G401 (cell line): Measurements from ENCODE around the gene PRKCH. TPM values are rescaled to one million over a fixed set of nuclear protein-coding genes. Genes with fewer than 3 reads are reported as not detected.

Experiments
- DNase-seq: peaks from one replicate; pipeline ENCODE4 v3.0.0-alpha.2; 2015; ENCODE audit warnings: low spot score
- in situ Hi-C: cut with HindIII; loops from 2 replicates; pipeline ENCODE4 v1.10.0; 2016; ENCODE audit warnings: low sequenced_read_pairs, mixed read lengths
- total RNA-seq: library from RNA; depleted of rRNA; stranded (reverse); fragments of >200 nt; shearing (Covaris generic); gene quantifications from 2 replicates; pipeline ENCODE4 v1.2.3, GENCODE V29; 2014

PRKCH gene
- total RNA-seq, 1 experiment from 2014 or later: not detected

DNA sequence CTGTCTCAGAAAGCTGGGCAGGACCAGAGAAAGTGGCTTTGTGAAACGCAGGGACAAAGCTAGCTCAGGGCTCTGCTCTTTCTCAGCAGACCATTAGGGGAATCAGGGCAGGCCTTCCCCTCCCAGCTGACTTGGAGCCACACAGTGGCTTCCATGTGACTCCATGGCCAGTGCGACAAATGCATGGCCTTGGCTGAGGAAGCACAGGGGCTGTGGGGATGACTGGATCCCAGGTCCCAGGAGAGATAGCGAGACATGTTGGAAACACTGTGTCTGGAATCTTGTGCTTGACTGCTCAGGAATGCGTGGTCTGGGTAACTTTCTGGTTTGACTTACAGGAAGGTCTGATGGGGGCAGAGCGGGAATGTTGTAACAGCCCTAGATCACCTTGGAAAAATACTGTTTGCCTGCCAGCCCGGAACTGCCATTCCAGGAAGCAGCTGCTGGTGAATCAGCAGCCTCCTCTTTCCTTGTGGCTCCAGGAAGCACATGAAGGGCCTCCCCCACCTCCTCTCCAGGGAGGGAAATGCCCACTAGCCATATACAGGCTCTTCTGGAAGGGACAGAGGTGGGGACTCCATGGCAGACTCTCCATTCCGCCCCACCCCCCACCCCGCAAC, 240.4 kb downstream of the PRKCH start:
- in situ Hi-C loops: no loop called here
- no peak for DNase-seq

DNA sequence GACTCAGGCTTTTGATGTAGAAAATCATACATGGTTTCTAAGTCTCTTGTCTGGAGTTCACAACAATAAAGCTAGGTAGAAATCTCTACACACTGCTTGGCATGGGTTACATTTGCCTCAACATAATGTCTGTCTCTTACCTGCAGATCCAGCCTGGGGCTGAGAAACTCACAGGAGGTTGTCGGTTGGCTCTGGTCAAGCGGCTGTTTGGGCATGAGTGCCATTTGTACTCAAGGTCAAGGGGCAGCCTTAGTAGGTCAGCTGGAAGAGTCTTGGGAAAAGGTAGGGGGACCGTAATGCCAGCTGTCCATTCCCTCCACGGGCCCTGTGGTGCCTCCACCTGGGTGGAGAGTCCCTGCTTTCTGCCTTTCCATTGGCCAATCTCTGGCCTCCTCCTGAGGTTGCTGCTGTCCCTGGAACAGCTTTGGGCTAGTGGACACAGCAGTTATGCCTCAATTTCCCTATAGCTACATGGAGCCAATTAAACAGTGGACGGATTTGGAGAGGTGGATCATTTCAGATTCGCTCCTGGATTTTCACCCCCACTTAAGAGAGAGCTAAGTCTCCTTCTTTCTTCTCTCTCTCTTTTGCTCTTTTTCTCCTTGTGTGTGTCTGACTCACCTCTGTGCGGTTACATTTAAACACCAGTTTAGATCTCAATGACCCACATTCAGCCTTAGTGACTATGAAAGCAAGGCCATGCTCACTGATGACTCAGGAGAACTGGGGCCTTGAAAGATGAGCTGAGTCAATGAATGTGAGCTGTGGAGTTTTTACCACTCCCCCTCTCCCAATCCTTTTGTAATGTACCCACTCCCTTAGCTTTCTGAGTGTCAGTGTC, 241.2 kb downstream of the PRKCH start:
- in situ Hi-C loops: no loop called here
- no peak for DNase-seq

DNA sequence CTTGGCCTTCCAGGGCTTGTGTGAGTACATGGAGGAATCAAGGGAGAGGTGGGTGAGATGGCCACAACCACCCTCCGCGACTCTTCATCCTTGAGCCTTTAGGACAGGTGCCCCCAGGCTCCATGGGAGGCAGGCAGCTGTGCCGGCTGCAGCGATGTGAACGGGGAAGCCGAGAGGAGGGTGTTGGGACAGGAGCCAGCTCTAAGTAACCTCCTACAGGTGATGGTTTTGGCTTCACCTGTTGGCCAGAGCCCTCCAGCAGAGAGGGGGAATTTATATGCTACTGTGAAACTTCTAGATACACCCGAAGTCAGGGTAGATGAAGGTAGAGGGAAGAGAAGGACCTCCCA, 241.8 kb downstream of the PRKCH start:
- in situ Hi-C loops: no loop called here
- DNase-seq: no peak

DNA sequence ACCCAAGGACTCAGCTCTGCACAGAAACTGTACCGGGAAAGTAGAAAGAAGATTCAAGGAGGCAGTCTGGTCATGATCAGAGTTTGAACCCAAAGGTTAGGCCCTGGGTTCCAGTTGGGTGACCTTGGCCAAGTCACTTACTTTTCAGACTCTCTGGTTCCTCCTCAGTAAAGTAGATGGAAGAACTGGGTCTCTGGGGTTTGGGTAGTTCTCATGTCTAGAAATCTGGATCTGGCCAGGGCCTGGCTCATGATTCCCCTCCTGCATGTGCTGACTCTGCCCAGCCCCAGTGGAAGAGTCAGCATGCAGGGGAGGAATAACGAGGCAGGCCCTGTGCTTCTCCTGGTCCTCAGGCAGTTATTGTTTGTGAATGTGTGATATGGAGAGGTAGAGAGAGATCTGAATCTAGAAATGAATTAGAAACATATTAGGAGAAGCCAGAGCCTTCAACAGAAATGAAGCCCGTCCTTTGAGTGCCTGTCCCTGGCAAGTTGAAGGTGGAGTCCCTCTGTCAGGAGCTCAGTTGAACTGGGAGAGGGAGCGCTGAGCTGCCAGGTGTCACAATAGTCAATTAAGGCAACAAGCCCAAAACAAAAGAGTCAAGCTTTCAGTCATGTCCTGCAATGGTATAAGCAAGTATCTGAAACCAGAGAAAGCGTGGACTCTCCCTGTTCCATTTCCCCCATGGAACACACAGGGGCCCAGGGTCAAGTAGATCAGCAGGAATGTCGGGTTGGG, 242.7 kb downstream of the PRKCH start:
- in situ Hi-C loops: no loop called here
- no peak for DNase-seq

DNA sequence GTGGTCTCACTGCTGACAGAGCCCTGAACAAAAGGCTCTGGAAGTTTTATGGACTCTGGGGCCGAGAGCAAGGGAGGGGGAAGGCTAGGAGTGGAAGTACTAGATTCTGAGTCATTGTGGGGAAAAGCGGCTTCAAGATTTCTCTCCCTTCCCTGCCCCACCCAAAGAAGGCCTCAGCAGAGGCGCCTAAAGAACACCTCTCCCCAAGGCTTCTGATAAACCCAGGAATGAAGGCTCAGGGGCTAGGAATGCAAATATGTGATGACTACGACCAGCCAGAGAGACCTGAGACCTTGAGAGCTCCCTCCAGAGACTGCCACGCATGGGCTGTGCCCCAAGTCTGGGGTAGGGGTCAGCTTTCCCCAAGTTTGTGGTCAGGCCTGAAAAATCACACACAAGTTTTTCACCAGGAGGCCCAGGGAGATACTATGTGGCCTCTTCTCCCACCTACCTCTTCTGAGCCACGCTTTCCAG, 243.3 kb downstream of the PRKCH start:
- in situ Hi-C loops: no loop called here

DNA sequence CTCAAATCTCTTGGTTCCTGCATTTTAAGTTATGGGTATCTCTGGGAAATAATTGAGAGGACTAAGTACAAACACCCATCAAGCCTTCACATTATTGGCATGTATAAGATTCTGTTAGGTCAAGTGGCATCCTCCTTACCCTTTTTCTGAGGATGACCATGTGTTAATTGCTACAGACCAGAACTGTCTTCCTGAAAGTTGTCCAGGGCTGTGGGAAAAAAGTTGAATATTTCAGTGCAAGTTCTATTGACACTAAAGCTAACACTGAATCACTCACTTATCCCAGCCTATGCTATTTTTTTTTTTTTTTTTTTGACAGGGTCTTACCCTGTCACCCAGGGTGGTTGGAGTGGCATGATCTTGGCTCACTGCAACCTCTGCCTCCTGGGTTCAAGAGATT, 243.8 kb downstream of the PRKCH start:
- in situ Hi-C loops: no loop called here
- DNase-seq: no peak

More for the DNA sequence above, 243.3 kb downstream of the PRKCH start:
- DNase-seq: no peak

DNA sequence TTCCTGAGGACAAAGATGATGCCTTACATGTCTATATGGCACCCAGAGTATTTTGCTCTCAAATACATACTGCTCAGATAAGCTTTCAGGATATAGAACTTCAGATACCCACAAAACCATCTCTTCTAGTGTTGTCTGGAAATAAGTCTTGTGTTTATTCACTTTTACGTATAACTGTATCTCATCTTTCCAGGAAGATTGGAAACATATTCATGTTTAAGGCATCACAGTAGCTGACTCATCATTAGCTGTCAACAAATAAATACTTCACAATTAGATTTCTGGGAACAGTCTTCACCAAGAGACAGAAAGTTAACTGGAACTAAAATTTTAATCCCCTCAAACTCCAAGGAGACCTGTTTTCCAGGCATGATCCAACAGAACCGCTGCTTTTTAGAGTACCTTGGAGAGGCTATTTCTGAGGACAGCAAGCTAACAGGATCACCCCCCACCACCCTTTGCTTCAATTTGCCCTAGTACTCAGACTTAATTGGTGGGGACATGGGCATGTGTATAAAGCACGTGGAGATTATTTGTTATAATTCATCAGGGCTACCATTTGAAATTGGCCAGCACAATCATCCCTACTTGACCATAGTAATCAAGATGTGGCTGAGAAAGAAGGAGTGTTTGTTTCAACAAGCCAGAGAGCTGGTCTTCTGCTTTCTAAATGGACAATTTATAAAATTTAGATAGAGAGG, 244.6 kb downstream of the PRKCH start:
- no peak for DNase-seq
- in situ Hi-C loops: no loop called here

DNA sequence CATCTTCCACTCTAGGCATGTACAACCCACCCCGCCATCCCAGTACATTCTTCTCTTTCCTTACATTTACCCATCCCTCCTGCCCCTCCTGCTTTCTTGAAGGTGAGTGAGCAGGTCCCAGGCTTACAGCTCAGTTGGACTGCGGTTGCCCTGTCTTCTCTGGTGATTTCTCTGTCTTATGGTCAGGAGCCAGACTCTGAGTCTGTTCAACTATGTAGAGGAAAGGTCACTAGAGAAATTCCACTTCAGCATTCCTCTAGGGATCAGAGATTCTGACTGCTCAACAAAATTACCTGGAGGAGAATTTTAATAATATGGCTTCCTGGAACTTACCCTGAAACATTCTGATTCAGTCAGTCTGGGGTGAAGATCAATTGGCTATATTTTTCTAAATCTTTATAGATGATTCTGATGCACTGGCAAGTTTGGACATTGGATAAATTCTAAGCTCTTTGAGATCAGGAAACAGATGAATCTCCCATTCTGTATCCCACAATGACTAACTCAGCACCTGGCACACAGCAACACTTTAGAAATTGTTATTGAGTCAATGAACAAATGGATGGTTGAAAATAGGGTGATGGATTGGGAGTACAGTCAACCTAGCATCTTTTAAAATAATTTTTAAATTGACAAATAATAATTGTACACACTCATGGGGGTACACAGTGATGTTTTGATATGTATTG, 245.3 kb downstream of the PRKCH start:
- no peak for DNase-seq
- in situ Hi-C loops: no loop called here

DNA sequence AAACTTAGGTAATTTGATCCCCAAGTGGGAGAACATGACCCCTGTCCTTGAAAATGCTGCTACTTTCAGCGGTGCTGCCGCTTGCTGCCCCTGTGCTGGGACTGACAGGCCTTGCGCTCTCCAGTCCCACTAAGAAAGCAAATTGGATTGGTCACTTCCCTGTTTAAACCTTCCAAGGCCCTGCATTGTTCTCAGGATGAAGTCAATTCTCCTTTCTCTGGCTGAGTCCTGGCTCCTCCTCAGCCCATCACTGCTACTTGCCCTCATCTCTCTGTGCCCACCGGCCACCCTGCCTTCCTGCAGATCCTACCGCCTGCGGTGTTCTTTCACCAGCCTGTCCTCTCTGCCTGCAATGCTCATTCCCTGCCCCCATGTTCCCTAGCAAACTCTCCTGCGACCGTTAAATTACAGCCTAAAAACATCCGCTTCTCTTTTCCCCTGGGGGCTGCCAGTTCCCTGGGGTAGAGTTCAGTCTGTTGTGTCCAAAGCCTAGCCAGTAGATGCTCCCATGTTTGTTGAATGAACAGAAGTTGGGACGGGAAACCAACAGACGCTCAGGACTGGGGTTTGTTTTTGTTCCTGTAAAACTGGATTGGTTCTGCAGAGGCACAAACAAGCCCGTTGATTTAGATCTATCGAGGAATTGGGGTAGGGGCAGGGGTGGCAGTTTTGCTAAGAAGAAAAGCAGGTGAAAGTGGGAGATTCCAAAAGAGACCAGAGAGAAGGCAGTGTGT, 246.6 kb downstream of the PRKCH start:
- in situ Hi-C loops: no loop called here
- no peak for DNase-seq

DNA sequence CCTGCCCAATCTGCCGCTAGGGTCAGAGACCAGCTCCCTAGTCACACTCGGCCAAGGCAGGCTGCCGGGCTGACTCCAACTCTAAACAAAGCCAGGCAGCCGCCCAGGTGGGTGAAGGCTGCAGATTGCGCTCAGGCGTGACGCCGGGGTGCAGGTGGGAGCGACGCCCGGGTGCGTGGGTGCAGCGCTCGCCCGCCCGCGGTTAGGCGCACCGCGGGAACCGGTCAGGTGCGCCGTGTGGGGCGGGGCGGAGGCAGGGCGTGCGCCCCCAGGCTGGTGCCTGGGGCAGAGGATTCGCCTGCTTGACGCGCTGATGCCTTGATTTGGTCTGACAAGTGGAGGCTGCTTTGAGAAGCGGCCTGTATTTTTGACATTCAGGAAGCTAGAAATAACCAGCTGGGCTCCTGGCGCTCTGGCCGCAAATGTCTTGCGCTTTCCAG, 247.2 kb downstream of the PRKCH start:
- peak; percentile 87 for DNase-seq
- in situ Hi-C loops: no loop called here

DNA sequence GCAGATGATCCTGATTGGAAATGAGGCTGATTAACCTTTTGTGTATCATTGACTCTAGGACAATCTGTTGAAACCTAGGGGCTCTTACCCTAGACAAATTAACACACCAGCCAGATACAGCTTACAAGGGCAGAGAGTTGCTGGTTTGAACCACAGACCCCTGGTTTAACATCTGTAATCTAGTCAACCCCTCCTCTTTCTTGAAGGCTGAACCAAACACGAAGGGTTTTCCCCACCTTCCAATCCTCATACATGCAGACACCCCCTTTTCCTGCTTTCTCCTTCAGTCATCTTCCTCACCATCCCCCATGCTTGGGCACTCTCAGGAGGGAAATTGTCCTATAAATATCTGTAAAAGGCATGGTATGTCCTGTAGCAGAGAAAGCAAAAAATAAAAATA, 247.9 kb downstream of the PRKCH start:
- DNase-seq: no peak
- in situ Hi-C loops: no loop called here

DNA sequence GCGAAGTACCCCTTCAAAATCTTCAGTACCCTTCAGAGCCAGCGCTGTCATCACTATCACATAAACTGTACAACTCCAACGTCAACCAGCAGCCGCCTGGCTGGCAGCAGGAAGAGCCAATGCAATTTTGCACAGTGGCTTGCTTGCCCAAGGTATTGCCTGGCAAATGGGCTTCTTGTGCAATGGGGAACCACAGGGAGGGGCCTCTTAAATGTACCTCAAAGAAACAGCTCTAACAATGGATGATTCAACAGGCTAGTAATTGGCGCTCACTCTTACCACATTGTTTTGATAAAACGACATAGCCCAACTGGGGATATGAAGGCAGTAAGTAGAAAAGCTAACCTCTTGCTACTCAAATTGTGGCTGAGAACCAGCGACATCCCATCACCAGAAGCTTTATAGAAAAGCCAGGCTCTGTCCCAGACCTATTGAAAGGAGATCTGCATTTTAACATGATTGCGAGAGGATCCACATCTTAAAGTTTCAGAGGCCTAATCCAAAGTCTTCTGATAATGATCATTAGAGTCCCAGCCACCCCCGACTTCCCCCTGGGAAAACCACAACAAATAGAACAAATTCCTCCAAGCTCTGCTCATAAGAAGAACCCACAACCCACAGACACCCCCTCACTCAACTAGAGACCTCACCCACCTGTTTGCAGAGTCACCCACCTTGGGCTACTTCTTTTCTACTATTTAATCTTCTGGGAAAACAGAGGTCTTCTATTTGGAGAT, 248.6 kb downstream of the PRKCH start:
- DNase-seq: no peak
- in situ Hi-C loops: no loop called here

DNA sequence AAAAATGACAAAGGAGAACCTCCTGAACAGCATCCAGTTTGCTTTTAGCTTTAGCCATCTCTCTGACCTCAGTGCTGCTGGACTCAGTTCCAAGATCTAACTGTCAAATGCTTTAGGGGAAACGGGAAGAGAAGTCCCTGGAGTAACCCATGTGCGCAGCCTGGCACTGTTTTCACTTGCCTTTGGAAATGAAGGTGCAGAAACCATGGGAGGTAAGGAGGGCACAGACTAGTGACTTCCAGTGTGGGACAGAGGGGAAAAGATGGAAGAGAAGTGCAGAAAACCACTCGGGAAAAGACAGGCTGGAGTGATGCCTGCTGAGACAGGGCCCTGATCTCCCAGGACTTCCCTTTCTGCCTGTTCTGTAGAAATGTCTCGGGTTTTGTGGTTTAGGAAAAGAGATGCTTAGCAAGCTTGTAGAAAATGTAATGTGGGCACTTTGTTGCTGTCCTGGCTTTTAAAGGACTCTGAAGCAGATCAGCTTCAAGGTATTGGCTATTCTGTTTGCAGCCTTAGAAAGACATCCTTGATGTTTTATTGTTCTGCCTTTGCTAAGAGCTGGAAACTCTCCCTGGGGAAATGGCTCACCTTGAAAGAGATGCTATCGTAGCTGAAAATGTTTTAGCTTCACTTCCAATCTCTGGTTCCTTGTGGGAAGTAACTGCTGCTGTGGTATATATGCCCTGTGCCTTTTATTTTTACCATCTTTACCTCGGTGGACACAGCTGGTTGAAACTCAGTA, 249.3 kb downstream of the PRKCH start:
- DNase-seq: no peak
- in situ Hi-C loops: no loop called here

DNA sequence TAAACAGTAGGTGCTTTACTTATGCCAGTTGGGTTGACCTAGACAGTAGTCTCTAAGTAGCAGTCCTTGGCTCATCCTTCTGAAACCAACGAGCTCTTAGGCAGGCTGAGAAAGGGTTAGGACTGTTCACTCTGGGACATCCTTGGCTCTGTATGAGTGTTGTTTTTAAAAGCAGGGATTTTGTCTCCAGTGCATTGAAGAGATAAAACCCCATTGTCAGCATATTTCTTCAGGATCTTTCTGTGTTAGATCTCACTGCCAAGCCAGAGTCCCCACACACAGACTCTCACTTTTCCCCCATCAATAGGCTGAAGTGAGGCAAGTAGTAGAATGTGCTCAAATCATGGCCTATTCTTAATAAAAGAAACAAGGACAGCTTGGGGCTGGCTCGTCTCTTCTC, 250.5 kb downstream of the PRKCH start:
- no peak for DNase-seq
- in situ Hi-C loops: no loop called here

DNA sequence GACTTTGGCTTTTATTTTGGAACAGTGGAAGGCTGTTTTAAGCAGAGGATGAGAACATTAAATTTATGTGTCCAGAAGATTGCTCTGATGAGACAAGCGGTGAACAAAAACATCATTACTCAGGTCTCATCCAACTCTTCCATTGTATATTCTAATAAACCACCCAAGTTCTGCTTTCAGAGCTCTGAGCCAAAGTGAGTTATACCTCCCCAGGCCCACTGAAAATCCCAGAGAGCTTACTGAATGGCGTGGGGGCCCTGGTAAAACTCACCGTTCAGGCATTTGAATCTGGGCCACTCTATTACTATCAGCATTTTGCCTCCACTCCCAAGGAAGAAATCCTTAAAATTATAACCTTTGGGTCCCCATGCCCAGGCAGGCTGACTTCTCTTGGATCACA, 251.9 kb downstream of the PRKCH start:
- in situ Hi-C loops: no loop called here
- DNase-seq: no peak

DNA sequence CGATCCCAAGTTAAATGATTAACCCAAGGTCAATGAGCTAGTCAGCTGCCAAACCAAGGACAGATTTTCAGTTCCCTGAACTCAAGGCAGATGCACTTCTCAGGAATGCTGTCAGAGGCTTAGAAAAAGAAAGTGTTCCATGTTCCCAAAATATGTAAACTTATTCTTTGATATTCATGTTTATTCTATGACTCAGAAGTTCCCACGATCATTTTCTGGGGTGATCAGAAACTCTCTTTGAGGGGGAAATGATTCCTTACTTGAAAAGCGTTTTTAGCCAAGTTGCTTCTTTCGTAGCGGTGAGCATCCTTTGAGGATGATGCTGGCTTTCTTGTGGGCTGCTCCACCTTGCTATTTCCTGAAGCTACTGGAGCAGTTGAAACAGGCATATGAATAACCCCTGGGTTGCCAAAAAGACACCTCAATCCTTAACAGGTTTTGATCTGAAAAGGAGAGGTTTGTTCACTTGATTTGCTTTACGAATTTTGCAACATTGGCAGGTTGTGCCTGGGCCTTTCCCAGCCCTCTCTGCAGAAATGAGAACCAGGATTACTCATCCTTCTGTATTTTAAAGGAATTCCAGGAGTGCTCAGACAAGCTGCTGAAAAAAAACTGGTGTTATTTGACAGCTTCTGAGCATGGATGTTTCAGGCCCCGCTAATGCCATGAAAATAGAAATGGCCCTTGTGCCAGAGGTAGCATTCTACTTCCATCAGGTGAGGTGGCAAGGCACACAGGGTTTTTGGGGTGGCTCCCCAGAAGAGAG, 252.6 kb downstream of the PRKCH start:
- no peak for DNase-seq
- in situ Hi-C loops: no loop called here

DNA sequence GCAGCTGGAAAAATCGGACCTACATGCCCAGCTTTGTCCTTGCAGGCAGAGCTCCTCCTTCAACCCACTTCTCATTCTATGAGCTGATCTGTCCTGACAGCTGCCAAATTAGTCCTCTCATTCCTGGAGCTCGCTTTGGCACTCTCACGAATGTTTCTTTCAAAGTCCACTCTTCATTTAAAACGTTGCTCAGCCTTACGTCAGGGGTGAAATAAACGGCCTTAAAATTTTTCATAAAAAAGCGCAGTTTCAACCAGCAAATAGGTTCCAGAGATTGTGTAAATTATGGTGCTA, 253.1 kb downstream of the PRKCH start:
- DNase-seq: peak; percentile 85
- in situ Hi-C loops: no loop called here
